K562 treated with DMSO at 1 percent for 12 hours (cell line): ENCODE results near the gene PPP1R10. TPM values are rescaled to one million over a fixed set of nuclear protein-coding genes. Genes with fewer than 3 reads are reported as not detected.

Source experiments
- total RNA-seq: library from RNA; unstranded; fragments of 300-600 nt; gene quantifications from 2 replicates; pipeline ENCODE4 v1.2.3, GENCODE V29; 2022; ENCODE audit not compliant: insufficient read depth

Gene PPP1R10
- total RNA-seq = 9.8 and 27.8 TPM in 2 replicates

DNA sequence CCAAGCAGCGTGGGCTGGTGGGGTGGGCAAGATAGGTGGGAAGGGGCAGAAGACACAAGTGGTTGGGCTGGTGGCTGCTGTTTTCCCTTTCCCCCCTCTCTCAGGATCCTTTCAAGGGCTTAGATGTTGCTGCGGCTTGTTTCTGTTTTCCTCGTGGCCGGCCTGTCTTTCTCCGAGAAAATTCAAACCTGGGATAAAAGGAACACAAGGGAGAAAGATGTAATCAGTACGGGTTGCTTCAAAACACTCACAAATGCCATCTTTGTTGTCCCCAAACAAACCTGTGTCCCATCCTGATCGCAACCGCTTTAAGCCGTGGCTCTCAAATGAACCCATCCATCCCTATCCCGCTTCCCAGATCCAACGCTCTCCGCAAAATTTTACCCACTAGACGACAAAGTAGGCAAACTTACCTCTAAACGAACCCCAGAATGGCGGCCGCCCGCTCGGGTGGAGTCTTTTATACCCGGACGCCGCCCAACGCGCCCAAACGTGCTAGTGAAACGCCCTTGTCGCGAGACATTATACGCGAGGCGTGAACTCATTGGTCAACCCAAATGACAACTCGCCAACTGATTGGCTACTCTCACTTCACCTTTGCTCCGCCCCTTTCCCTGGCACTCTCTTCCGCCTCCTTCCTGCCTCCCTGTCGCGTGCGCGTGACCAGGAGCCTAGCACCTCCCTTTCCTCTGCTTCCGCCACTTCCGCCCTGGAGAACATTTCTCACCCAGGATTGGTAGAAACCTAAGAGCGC lies at the start of gene PPP1R10:
PPP1R10 (minus strand) TSS at position 433 of the 754 bp plus-strand sequence. CDS start 7,299 bp downstream, outside the sequence.

GRCh38 chr6:30646450-30647241 lies 29.6 kb upstream of the PPP1R10 start, which contains the start of gene C6orf136:
Gene C6orf136, plus strand, starts transcription at chr6:30647133. Its CDS starts 99 bp downstream, at chr6:30647232.

GRCh38 chr6:30626484-30627366 lies 9.7 kb upstream of the PPP1R10 start, which contains the start of gene ATAT1:
Gene ATAT1, plus strand, starts transcription at chr6:30626874.

DNA sequence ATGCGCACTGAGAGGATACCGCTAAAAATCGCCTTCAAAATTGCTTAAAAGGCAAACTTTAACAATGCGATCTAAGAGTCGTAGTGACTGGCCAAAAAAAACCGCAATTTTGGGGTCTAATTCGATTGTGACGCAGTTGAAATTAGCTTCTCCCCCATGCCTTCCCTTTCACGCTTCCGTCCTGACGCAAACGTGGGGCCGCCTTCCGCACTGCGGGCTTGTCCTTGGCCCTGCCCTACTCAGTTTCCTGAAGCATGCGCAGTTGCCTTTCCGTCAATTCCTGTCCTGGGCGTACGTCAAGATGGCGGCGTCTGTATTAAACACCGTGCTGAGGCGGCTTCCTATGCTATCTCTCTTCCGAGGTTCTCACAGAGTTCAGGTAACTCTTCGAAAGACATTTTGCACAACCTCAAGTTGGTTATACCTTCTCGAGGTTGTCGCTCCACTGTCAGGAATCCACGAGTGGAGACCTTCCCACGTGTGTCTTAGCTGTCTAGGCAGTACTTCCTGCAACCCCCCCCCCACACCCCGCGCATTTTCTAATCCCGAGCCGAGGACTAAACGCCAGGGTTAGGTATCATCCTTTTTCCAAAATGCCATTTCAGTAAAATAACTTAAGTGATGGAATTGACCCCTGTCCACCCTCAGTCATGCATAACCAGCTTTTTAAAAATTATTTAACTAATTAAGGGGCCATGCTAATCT lies 674 bp upstream of the PPP1R10 start, which contains the start of gene MRPS18B:
MRPS18B (plus strand) TSS at position 276 of the 705 bp plus-strand sequence; CDS start at position 302, 26 bp downstream.

DNA sequence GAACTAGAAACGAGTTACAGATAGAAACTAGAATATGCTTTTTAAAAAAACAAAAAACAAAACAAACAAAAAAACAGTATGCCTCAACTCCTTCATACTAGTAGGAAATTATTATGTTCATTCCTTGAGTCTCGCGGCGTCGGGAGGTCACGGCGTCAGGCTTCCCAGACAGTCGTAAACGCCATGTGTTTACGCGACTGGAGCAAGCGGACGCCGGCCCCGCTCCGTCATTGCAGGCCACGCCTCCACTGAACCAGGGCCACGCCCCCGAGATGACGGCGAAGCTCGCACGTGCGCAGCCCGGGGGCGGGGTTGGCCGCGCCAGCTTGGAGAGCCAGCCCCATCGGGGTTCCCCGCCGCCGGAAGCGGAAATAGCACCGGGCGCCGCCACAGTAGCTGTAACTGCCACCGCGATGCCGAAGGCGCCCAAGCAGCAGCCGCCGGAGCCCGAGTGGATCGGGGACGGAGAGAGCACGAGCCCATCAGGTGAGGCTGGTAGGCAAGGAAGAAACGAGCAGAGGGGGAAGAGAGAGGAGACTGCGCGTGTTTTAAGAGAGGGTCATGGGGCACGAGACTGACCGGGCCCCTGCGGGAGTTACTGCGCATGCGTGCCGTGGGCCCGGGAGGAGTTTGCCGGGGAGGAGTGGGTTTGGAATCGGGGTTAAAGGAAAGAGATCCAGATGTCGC lies 45.8 kb downstream of the PPP1R10 start, which contains the start of gene ABCF1:
ABCF1 (plus strand) TSS at position 368 of the 687 bp plus-strand sequence; CDS start at position 414, 46 bp downstream.

GRCh38 chr6:30556906-30557682 lies 59.9 kb downstream of the PPP1R10 start, which contains the start of gene PRR3:
Gene PRR3, plus strand, starts transcription at chr6:30557295. Its CDS starts 50 bp downstream, at chr6:30557345.

DNA sequence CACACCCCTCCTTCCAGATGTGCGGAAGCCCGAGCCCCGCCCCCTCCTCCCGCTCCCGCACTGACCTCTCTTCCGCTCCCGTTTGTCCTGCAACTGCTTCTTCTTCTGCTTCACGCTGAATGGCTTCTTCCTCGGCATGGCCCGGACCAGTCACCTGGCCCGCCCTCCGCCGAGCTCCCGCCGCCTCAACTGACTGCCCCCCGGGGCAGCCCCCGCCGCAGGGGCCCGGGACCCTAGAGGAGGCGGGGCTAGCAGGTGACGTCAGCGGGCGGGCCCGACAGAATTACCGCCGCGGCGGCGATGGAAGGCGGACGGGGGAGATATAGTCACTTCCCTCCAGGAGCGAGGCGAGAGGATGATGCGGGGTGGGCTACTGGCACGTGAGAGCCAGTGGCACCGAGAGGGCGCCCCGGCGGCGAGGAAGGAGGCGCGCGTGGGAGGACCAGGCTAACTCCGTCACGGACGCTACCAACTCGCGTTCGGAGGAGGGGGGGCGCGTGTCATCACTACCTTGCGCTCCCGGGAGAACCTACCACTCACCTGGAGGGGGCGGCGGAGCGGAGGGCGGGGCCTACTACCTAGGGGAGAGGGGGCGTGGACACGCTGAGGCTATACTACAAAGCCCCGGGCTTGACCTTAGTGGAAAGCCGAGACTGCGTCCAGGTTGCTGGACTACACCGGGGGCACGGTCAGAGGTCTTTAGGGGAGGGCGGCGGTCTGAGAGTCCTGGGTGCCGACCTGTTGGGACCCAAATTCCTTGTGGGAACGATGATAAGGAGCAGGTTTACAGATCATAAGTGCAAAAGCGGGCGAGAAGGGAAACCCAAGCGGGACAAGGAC lies 60.8 kb downstream of the PPP1R10 start, which contains the start of gene GNL1:
GNL1 (minus strand) TSS at position 424 of the 840 bp plus-strand sequence; CDS start at position 138, 286 bp downstream.

Other genes starting within 250 kb of the PPP1R10 start
- 101 and 133 TPM in 2 replicates for gene HLA-E, start 127.7 kb downstream of the PPP1R10 start, total RNA-seq
- 59.1 and 61.6 TPM in 2 replicates for gene GNL1, start 60.8 kb downstream of the PPP1R10 start, total RNA-seq
- gene PRR3, start 59.9 kb downstream of the PPP1R10 start, total RNA-seq = 10.6 and 17.7 TPM in 2 replicates
- gene ABCF1, start 45.8 kb downstream of the PPP1R10 start, total RNA-seq = 65.0 and 94.3 TPM in 2 replicates
- 93.5 and 96.4 TPM in 2 replicates for gene MRPS18B, start 597 bp upstream of the PPP1R10 start, total RNA-seq
- 2.0 and 4.3 TPM in 2 replicates for gene ATAT1, start 9.6 kb upstream of the PPP1R10 start, total RNA-seq
- gene C6orf136, start 29.9 kb upstream of the PPP1R10 start, total RNA-seq = 34.0 and 38.3 TPM in 2 replicates
- 39.0 and 61.2 TPM in 2 replicates for gene DHX16, start 55.8 kb upstream of the PPP1R10 start, total RNA-seq
- 94.1 and 132 TPM in 2 replicates for gene PPP1R18, start 69.4 kb upstream of the PPP1R10 start, total RNA-seq
- gene NRM, start 73.7 kb upstream of the PPP1R10 start, total RNA-seq = 26.0 and 32.4 TPM in 2 replicates
- gene MDC1, start 100.0 kb upstream of the PPP1R10 start, total RNA-seq = 37.9 and 97.2 TPM in 2 replicates
- 976 and 1,602 TPM in 2 replicates for gene TUBB, start 103.1 kb upstream of the PPP1R10 start, total RNA-seq
- 233 and 258 TPM in 2 replicates for gene FLOT1, start 125.4 kb upstream of the PPP1R10 start, total RNA-seq
- gene IER3, start 127.3 kb upstream of the PPP1R10 start, total RNA-seq = 157 and 175 TPM in 2 replicates